Measurements from ENCODE around the gene FERD3L. TPM values are rescaled to one million over a fixed set of nuclear protein-coding genes. Genes with fewer than 3 reads are reported as not detected.
A peak's percentile ranks its signal among the peaks of the same experiment; 100 is the strongest.

Gene FERD3L
- total and polyA plus RNA-seq, 2 of the 8 experiments (the other 6 are each of a cell fraction or from before 2014, with no cell fraction given) = not detected

DNA sequence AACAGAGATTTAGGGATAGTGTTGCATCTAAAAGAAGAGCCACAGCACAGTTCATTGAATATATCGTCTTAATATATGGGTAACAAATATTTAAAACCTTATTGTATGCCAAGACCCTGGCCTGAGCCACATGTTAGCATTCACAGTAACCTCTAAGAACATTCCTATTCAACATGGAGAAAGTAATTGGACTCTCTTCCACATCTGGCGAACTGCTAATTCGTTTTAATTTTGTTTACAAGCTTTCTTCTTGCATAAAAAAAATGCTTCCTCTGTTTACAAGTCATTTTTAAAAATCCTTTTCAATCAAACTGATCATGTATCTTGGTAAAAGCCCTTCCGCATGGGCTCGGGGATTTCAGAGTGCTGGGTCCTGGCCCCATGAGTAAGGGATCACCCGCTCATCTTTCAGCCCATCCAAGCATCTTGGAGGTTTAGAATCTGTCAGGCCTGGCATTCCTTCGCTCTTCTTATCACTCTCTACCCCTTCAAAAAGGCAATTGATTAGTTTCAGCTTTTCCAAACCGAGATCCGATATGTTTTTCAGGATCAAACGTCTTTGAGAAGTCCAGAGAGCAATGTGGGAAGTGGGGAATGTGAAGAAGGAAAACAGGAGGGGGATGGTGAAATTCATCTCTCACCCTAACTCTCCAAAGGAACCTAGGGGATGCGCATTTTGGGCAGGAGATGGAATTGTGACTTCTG lies 35.0 kb downstream of the FERD3L start (continued):
- TF ChIP-seq TEAD4 (IDR thresholded peaks at IDR 0.05; ENCODE audit: low read depth, low read length) = 0 out of 2 replicates have a peak, but pooled peaks have one; percentile 10
- peak; percentile 49 for TF ChIP-seq EZH2 (IDR thresholded peaks at IDR 0.05; ENCODE audit: low read depth, low read length, severe bottlenecking)
- no peak for TF ChIP-seq NRF1 (IDR thresholded peaks at IDR 0.05; ENCODE audit: low read depth, low read length)
- no peak for TF ChIP-seq YY1 (IDR thresholded peaks at IDR 0.05; ENCODE audit: low read depth, low read length)
- TF ChIP-seq HDAC6 (IDR thresholded peaks at IDR 0.05; ENCODE audit: low read depth, low read length) = no peak
- TF ChIP-seq SP2 (IDR thresholded peaks at IDR 0.05; ENCODE audit: low read length) = no peak

All from H1 (cell line).